ENCODE results near the gene SMYD2. TPM values are rescaled to one million over a fixed set of nuclear protein-coding genes. Genes with fewer than 3 reads are reported as not detected.

SMYD2 gene
- total RNA-seq, 2 donors from 2014 or later: 13.8 to 22.4 TPM

DNA sequence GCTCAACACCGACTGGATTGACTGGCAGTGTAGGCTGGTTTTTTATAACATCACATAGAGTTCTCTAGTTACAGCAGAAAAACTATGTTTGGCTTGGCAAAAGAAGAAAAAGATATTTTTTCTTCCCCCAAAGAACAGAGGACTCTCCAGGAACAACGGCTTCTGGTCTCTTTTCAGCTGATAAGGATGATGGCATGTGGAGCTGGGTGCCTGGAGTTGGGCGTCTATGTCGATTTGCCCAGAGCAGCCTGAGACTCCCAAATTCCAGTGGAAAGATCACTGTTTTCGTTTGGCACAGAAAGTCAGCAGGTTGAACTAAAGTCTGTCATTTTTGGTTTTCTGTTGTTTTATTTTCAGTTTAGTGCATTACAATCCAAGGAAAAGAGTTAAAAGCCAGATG lies 91.1 kb downstream of the SMYD2 start:
- Mint-ChIP-seq H3K9me3 (no peaks in the 10 kb centered on the region), H3K4me3 (no peak overlapping the region), H3K4me1 (peaks cover 29% of the 10 kb centered on the region), H3K27me3 (ENCODE audit: insufficient read depth) (peaks cover under 1% of the 10 kb centered on the region), H3K27ac (no peak overlapping the region), H3K36me3 (ENCODE audit: low read depth) (peaks cover 65% of the 10 kb centered on the region)
- Histone ChIP-seq H3K9ac (ENCODE audit: extremely low read depth, low read length, poor library complexity, severe bottlenecking) (no peak overlapping the region), H3K27me3 (ENCODE audit: control insufficient read depth, insufficient read depth, low read length, poor library complexity, severe bottlenecking) (no peaks in the 10 kb centered on the region), H3K9me3 (ENCODE audit: control insufficient read depth, low read length) (no peaks in the 10 kb centered on the region), H3K36me3 (ENCODE audit: control insufficient read depth, insufficient read depth, low read length) (peaks cover 92% of the 10 kb centered on the region), H3K4me3 (ENCODE audit: low read length) (peak overlapping the region; percentile 54), H3K4me1 (ENCODE audit: control insufficient read depth, insufficient read depth, low read length) (peaks cover 8% of the 10 kb centered on the region), H3K27ac (ENCODE audit: low read depth, low read length) (no peak overlapping the region)
- TF ChIP-seq, protein P1, sequence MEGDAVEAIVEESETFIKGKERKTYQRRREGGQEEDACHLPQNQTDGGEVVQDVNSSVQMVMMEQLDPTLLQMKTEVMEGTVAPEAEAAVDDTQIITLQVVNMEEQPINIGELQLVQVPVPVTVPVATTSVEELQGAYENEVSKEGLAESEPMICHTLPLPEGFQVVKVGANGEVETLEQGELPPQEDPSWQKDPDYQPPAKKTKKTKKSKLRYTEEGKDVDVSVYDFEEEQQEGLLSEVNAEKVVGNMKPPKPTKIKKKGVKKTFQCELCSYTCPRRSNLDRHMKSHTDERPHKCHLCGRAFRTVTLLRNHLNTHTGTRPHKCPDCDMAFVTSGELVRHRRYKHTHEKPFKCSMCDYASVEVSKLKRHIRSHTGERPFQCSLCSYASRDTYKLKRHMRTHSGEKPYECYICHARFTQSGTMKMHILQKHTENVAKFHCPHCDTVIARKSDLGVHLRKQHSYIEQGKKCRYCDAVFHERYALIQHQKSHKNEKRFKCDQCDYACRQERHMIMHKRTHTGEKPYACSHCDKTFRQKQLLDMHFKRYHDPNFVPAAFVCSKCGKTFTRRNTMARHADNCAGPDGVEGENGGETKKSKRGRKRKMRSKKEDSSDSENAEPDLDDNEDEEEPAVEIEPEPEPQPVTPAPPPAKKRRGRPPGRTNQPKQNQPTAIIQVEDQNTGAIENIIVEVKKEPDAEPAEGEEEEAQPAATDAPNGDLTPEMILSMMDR (conservative IDR thresholded peaks at IDR 0.05): no peak
- WGBS, 2 experiments (ENCODE audit: insufficient coverage in 1 of 2, insufficient read length in 1 of 2): 74 to 88% methylated on average over 1 to 5 of the region's 5 CpGs
- DNase-seq: no peak

DNA sequence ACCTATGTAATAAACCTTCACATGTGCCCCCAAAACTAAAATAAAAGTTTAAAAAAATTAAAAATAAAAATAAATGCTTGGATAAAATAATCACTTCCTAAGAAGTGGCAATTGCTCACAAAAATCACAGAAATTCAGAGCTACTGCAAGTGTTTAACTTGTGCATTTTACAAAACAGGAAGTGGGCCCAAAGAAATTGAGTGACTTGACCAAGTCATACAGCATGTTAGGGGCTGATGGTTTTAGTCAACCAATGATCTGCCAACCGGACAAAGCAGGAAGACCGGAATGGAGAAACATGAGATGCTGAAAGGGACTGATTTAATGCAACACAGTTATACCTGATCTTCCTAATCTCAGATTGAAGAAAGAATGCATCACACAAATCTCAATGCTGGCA lies 96.5 kb downstream of the SMYD2 start:
- H3K36me3 Mint-ChIP-seq (ENCODE audit: low read depth): peaks cover 52% of the 10 kb centered on the region
- Histone ChIP-seq H3K9ac (ENCODE audit: extremely low read depth, low read length, poor library complexity, severe bottlenecking) (no peak overlapping the region), H3K4me3 (ENCODE audit: low read length) (no peak overlapping the region), H3K9me3 (ENCODE audit: control insufficient read depth, low read length) (no peaks in the 10 kb centered on the region), H3K27me3 (ENCODE audit: control insufficient read depth, insufficient read depth, low read length, poor library complexity, severe bottlenecking) (no peaks in the 10 kb centered on the region), H3K4me1 (ENCODE audit: control insufficient read depth, insufficient read depth, low read length) (peaks cover 21% of the 10 kb centered on the region), H3K27ac (ENCODE audit: low read depth, low read length) (no peak overlapping the region), H3K36me3 (ENCODE audit: control insufficient read depth, insufficient read depth, low read length) (peaks cover 81% of the 10 kb centered on the region)
- TF ChIP-seq, protein P1 (conservative IDR thresholded peaks at IDR 0.05): no peak
- no peak overlapping the region for H3K27ac Mint-ChIP-seq
- DNase-seq: no peak
- 92 to 100% methylated on average over 1 to 2 of the region's 2 CpGs for WGBS, 2 experiments (ENCODE audit: insufficient coverage in 1 of 2, insufficient read length in 1 of 2)
- peaks cover 30% of the 10 kb centered on the region for H3K27me3 Mint-ChIP-seq (ENCODE audit: insufficient read depth)
- H3K4me1 Mint-ChIP-seq: peaks cover 33% of the 10 kb centered on the region
- no peaks in the 10 kb centered on the region for H3K9me3 Mint-ChIP-seq
- no peak overlapping the region for H3K4me3 Mint-ChIP-seq

DNA sequence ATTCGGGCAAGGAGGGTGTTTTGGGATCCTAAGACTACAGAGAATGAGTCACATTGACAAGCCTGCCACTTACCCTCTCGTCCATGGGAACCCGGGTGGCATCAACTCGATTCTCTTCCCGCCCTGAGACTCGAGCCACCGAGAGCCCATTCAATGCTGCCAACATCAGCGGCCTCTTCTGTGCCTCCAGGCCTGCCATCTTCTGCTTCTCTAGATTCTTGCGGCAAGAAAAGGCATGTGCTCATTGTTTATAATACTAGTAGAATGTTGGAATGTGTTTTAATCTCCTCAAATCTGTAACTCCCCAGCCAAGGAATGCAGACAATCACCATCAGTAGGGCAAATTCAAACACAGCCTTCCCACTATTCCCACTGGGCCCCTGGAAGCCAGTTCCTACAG lies 96.9 kb downstream of the SMYD2 start:
- peaks cover 81% of the 10 kb centered on the region for H3K36me3 ChIP-seq (ENCODE audit: control insufficient read depth, insufficient read depth, low read length)
- no peaks in the 10 kb centered on the region for H3K9me3 Mint-ChIP-seq
- no peak overlapping the region for H3K27ac Mint-ChIP-seq
- H3K9ac ChIP-seq (ENCODE audit: extremely low read depth, low read length, poor library complexity, severe bottlenecking): no peak overlapping the region
- peaks cover 21% of the 10 kb centered on the region for H3K4me1 ChIP-seq (ENCODE audit: control insufficient read depth, insufficient read depth, low read length)
- no peak overlapping the region for H3K4me3 Mint-ChIP-seq
- peaks cover 31% of the 10 kb centered on the region for H3K4me1 Mint-ChIP-seq
- peaks cover 53% of the 10 kb centered on the region for H3K36me3 Mint-ChIP-seq (ENCODE audit: low read depth)
- H3K27me3 ChIP-seq (ENCODE audit: control insufficient read depth, insufficient read depth, low read length, poor library complexity, severe bottlenecking): no peaks in the 10 kb centered on the region
- peaks cover 30% of the 10 kb centered on the region for H3K27me3 Mint-ChIP-seq (ENCODE audit: insufficient read depth)
- no peak overlapping the region for H3K27ac ChIP-seq (ENCODE audit: low read depth, low read length)
- H3K9me3 ChIP-seq (ENCODE audit: control insufficient read depth, low read length): no peaks in the 10 kb centered on the region
- no peak overlapping the region for H3K4me3 ChIP-seq (ENCODE audit: low read length)
- no peak for DNase-seq
- 76 to 94% methylated on average over 3 to 9 of the region's 9 CpGs for WGBS, 2 experiments (ENCODE audit: insufficient coverage in 1 of 2, insufficient read length in 1 of 2)
- TF ChIP-seq, protein P1 (conservative IDR thresholded peaks at IDR 0.05): no peak

All from endodermal cell (in vitro differentiated cells).